ENCODE results near the gene NCBP3. TPM values are rescaled to one million over a fixed set of nuclear protein-coding genes. Genes with fewer than 3 reads are reported as not detected.

The NCBP3 gene
- total RNA-seq, 1 experiment from 2014 or later, result 28.1 TPM

DNA sequence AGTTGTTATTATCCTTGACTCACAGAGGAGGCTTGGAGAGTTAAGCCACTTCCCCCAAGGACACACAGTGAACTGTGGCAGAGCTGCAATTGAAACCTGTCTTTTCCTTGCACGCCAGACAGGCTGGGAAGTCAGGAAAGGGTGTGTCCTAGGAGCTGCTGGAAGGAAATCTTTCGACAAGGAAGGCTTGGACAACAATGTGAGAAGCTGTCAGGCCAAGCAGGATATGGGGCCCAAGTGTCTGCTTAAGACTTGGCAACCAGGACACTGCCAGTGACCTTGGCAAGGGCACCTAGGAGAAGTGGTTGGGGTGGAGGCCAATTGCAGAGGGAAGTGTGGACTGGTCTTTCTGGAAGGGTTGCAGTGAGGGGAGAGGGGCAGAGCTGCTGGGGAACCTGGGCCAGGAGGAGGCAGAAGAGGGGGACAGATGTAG, 48.9 kb upstream of the NCBP3 start:
- H3K4me3 ChIP-seq (ENCODE audit: low read depth in 2 of 2, low read length in 2 of 2), result no peak overlapping the region
- intact Hi-C loops (cut with micrococcal nuclease; ENCODE audit: unreplicated experiment) (no loop called here), in situ Hi-C loops (cut with HindIII; ENCODE audit: low pct_unique_long_range_greater_than_20kb, low sequenced_read_pairs) (no loop called here)
- ChIA-PET POLR2A (no interaction called here), CTCF (interaction anchor here (1.0 kb wide), 1 partner anchor 19 kb away, joined by 5 read pairs; no protein-coding TSS in a partner anchor)
- peaks cover 24% of the 10 kb centered on the region for H3K4me1 ChIP-seq (ENCODE audit: control insufficient read depth, insufficient read depth, low read length)
- H3K27ac ChIP-seq (ENCODE audit: low read length), result no peak overlapping the region
- H3K9me3 ChIP-seq (ENCODE audit: control insufficient read depth, insufficient read depth, low read depth, low read length), result no peaks in the 10 kb centered on the region
- BruUV-seq (replicated peaks), result no TSS peak
- H3K27me3 ChIP-seq (ENCODE audit: control insufficient read depth, insufficient read depth, low read length), result no peaks in the 10 kb centered on the region
- DNase-seq (ENCODE audit: low read depth, low spot score) (no peak), ATAC-seq (no peak)
- TF ChIP-seq, protein P1, sequence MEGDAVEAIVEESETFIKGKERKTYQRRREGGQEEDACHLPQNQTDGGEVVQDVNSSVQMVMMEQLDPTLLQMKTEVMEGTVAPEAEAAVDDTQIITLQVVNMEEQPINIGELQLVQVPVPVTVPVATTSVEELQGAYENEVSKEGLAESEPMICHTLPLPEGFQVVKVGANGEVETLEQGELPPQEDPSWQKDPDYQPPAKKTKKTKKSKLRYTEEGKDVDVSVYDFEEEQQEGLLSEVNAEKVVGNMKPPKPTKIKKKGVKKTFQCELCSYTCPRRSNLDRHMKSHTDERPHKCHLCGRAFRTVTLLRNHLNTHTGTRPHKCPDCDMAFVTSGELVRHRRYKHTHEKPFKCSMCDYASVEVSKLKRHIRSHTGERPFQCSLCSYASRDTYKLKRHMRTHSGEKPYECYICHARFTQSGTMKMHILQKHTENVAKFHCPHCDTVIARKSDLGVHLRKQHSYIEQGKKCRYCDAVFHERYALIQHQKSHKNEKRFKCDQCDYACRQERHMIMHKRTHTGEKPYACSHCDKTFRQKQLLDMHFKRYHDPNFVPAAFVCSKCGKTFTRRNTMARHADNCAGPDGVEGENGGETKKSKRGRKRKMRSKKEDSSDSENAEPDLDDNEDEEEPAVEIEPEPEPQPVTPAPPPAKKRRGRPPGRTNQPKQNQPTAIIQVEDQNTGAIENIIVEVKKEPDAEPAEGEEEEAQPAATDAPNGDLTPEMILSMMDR (IDR thresholded peaks at IDR 0.05), result no peak
- no peak for TF ChIP-seq TCF7L2 (IDR thresholded peaks at IDR 0.05; ENCODE audit: low read depth, low read length)
- TF ChIP-seq, protein P2, sequence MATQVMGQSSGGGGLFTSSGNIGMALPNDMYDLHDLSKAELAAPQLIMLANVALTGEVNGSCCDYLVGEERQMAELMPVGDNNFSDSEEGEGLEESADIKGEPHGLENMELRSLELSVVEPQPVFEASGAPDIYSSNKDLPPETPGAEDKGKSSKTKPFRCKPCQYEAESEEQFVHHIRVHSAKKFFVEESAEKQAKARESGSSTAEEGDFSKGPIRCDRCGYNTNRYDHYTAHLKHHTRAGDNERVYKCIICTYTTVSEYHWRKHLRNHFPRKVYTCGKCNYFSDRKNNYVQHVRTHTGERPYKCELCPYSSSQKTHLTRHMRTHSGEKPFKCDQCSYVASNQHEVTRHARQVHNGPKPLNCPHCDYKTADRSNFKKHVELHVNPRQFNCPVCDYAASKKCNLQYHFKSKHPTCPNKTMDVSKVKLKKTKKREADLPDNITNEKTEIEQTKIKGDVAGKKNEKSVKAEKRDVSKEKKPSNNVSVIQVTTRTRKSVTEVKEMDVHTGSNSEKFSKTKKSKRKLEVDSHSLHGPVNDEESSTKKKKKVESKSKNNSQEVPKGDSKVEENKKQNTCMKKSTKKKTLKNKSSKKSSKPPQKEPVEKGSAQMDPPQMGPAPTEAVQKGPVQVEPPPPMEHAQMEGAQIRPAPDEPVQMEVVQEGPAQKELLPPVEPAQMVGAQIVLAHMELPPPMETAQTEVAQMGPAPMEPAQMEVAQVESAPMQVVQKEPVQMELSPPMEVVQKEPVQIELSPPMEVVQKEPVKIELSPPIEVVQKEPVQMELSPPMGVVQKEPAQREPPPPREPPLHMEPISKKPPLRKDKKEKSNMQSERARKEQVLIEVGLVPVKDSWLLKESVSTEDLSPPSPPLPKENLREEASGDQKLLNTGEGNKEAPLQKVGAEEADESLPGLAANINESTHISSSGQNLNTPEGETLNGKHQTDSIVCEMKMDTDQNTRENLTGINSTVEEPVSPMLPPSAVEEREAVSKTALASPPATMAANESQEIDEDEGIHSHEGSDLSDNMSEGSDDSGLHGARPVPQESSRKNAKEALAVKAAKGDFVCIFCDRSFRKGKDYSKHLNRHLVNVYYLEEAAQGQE (IDR thresholded peaks at IDR 0.05; ENCODE audit: insufficient read depth in 1 of 2, low read depth in 2 of 2, low read length in 1 of 2), result no peak
- TF ChIP-seq SIN3A (IDR thresholded peaks at IDR 0.05; ENCODE audit: borderline replicate concordance, insufficient read depth, low read depth, low read length), result no peak
- no peak for TF ChIP-seq POLR2AphosphoS5 (IDR thresholded peaks at IDR 0.05; ENCODE audit: low read depth, low read length)
- no peaks in the 10 kb centered on the region; the same call in 1 of the 2 replicates for H3K36me3 ChIP-seq (ENCODE audit: control insufficient read depth, insufficient read depth, low read length)

DNA sequence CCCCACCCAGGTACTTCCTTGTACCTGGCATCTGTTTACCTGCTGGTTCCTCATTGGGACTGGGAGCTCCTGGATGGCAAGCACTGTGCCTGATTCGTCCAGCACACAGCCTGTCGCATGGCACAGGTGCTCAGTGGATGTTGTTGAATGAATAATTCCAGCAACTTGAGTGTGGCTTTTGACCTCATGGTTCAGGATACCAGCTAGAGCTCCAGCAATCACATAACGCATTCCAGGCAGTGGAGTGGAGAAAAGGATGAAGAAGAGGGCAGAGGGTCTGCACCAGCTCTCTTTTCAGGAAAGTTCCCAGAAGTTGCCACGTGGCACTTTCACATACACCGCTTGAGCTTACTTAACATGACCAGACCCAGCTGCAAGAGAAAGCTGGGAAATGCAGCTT, 48.1 kb upstream of the NCBP3 start:
- H3K27ac ChIP-seq (ENCODE audit: low read length), result no peak overlapping the region
- intact Hi-C loops (cut with micrococcal nuclease; ENCODE audit: unreplicated experiment), result no loop called here
- no peak for ATAC-seq
- POLR2A ChIA-PET, result no interaction called here
- H3K9me3 ChIP-seq (ENCODE audit: control insufficient read depth, insufficient read depth, low read depth, low read length), result no peaks in the 10 kb centered on the region
- CTCF ChIA-PET, result interaction anchor here (0.5 to 1.0 kb wide), 2 partner anchors 20 to 214 kb away, joined by 5 to 7 read pairs; no protein-coding TSS in a partner anchor
- no peak for DNase-seq (ENCODE audit: low read depth, low spot score)
- H3K27me3 ChIP-seq (ENCODE audit: control insufficient read depth, insufficient read depth, low read length), result no peaks in the 10 kb centered on the region
- no peaks in the 10 kb centered on the region; the same call in 1 of the 2 replicates for H3K36me3 ChIP-seq (ENCODE audit: control insufficient read depth, insufficient read depth, low read length)
- in situ Hi-C loops (cut with HindIII; ENCODE audit: low pct_unique_long_range_greater_than_20kb, low sequenced_read_pairs), result no loop called here
- peaks cover 31% of the 10 kb centered on the region for H3K4me1 ChIP-seq (ENCODE audit: control insufficient read depth, insufficient read depth, low read length)
- TF ChIP-seq POLR2AphosphoS5 (IDR thresholded peaks at IDR 0.05; ENCODE audit: low read depth, low read length) (no peak), TCF7L2 (IDR thresholded peaks at IDR 0.05; ENCODE audit: low read depth, low read length) (no peak), SIN3A (IDR thresholded peaks at IDR 0.05; ENCODE audit: borderline replicate concordance, insufficient read depth, low read depth, low read length) (no peak)
- TF ChIP-seq, protein P1 (IDR thresholded peaks at IDR 0.05), result no peak
- TF ChIP-seq, protein P2 (IDR thresholded peaks at IDR 0.05; ENCODE audit: insufficient read depth in 1 of 2, low read depth in 2 of 2, low read length in 1 of 2), result no peak
- no peak overlapping the region for H3K4me3 ChIP-seq (ENCODE audit: low read depth in 2 of 2, low read length in 2 of 2)
- no TSS peak for BruUV-seq (replicated peaks)

Data from Panc1 (cell line).